Measurements from ENCODE around the gene ACSM3.

DNA sequence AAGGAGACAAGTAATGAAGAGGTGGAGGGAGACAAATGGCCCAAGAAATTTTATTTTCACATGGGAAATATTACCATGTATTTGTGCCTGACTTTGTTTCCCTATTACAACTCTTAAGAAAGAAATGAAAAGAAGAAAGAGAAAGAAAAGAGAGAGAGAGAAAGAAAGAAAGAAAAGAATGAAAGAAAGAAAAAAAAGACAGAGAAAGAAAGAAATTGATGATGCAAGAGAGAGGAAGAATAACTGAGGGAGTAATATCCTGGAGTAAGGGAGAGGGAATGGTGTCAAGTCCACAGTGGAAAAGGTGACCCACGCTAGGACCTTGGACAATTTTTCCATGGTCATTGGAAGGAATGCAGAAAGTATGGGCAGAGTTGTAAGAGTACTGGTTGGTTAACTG is 10.1 kb upstream of the ACSM3 start:
- TF ChIP-seq EZH2 (IDR thresholded peaks at IDR 0.05; ENCODE audit: insufficient read depth, poor library complexity, severe bottlenecking) = no peak
- no peak for TF ChIP-seq EZH2phosphoT487 (IDR thresholded peaks at IDR 0.05; ENCODE audit: insufficient read depth, low read depth)
